NCI-H82 (cell line): ENCODE measurements around the gene TGFB1I1.
"Not testable (repeated sequence)": the region's sequence is repeated elsewhere in the genome, so short reads cannot be mapped to it uniquely, and the experiment has no call there.

Source experiments
- DNase-seq: peaks from one replicate; lab custom pipeline; 2025; lab: John Stamatoyannopoulos, UW

Gene TGFB1I1

DNA sequence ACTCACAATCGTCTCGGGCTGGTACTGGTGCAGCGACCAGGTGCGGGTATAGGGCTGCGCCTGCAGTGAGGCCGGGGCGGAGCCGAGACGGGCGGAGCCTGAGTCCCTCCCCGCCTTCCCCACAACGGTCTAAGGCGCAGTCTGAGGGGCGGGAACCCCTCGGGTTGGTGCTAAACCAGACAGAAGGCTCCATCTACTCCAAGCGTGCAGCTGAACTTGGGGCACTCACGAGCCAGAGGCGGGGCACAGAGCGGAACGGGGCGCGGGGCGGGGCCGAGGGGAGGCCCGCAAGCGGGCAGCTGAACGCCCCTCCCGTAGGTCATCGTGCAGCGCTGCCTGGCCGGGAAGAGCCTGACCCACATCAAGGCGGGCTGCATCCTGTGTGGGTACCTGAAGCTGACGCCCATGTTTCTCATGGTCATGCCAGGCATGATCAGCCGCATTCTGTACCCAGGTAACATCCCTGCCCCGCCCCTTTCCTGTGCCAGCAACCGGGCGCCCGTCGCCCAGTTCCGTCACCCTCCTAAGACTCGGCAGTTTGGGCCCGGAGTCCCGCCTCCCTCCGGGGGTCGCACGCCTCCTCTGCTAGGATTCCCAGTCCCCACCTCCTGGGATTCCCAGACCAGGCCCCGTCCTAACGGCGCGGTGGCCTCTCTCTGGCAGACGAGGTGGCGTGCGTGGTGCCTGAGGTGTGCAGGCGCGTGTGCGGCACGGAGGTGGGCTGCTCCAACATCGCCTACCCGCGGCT, 15.9 kb downstream of the TGFB1I1 start:
- peak; percentile 69 for DNase-seq

DNA sequence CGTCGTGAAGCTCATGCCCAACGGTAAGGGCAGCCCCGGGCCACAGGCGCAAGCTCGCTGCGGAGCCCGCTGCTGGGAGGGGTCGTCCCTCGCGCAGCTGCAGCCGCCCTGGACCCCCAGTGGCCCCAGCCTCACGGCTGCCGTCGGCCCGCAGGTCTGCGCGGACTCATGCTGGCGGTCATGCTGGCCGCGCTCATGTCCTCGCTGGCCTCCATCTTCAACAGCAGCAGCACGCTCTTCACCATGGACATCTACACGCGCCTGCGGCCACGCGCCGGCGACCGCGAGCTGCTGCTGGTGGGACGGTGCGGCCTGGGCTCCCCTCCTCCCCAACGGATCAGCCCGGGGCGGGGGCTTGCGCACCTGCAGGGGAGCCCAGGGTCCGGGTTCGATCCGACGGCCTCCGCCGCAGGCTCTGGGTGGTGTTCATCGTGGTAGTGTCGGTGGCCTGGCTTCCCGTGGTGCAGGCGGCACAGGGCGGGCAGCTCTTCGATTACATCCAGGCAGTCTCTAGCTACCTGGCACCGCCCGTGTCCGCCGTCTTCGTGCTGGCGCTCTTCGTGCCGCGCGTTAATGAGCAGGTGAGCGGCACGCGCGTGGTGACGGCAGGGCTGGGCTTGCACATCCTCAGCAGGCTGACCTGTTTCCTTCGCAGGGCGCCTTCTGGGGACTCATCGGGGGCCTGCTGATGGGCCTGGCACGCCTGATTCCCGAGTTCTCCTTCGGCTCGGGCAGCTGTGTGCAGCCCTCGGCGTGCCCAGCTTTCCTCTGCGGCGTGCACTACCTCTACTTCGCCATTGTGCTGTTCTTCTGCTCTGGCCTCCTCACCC, 16.7 kb downstream of the TGFB1I1 start:
- DNase-seq = no peak

DNA sequence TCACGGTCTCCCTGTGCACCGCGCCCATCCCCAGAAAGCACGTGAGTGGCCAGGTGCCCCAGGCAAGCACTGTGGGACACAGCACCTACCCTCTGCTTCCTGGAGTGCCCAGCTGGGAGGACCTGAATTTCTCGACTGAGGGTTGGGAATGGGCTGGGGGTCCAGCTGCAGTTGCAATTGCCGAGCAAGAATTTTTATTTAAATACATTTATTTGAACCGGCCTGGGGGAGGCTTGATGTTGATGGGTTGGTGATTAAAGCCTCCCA, 17.3 kb downstream of the TGFB1I1 start:
- no peak for DNase-seq

DNA sequence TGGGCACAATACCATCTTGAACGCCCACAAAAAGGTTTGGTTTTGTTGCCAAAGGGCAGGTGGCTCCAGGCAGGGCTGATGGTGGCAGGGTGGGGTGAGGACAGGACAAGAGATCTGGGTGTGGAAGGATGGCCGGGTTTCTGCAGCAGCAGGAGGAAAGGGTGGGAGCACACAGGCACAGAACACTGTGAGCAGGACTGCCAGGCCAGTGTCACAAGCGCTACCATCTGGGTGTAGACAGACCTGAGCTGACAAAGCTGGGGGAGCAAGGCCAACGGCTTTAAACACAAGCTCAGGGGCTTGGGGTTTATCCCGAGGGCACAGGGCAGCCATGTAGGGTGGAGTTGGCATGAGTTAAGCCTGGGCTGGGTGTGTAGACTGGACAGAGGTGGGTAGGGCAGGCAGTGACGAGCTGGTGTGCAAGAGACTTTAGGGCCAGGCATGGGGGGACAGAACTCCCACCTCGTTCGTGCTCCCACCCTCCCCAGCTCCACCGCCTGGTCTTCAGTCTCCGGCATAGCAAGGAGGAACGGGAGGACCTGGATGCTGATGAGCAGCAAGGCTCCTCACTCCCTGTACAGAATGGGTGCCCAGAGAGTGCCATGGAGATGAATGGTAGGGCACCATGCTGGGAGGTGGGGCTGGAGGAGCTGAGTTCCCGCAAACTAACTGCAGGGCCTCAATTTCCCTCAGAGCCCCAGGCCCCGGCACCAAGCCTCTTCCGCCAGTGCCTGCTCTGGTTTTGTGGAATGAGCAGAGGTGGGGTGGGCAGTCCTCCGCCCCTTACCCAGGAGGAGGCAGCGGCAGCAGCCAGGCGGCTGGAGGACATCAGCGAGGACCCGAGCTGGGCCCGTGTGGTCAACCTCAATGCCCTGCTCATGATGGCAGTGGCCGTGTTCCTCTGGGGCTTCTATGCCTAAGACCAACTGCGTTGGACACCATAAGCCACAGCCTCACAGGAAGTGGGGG, 17.9 kb downstream of the TGFB1I1 start:
- DNase-seq = no peak

DNA sequence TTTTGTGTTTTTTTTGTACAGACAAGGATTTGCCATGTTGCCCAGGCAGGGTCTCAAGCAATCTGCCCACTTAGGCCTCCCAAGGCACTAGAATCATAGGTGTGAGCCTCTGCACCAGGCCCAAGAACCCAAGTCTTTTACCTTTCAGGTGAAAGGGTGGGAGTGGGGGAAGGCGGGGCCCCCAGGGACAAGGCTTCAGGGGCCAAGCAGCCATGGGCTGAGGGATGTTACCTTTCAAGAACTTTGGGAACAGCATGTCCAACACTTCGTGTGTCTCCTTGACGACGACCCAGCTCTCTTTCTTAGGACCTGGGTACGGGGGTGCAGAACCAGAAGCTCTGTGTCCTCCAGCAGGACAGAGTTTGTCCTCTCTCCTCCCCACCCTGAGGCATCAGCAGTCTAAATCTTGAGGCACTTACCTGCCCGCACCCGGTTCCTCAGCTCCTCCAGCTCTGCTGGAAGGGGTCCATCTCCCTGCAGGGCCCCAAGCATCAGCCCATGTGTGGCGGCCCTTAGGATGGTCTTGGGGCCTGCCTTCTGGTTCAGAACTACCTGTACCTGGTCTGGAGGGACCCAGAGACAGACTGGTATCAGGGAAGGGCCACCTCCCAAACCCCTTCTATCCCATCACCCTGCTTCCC, 19.9 kb downstream of the TGFB1I1 start:
- DNase-seq = no peak

DNA sequence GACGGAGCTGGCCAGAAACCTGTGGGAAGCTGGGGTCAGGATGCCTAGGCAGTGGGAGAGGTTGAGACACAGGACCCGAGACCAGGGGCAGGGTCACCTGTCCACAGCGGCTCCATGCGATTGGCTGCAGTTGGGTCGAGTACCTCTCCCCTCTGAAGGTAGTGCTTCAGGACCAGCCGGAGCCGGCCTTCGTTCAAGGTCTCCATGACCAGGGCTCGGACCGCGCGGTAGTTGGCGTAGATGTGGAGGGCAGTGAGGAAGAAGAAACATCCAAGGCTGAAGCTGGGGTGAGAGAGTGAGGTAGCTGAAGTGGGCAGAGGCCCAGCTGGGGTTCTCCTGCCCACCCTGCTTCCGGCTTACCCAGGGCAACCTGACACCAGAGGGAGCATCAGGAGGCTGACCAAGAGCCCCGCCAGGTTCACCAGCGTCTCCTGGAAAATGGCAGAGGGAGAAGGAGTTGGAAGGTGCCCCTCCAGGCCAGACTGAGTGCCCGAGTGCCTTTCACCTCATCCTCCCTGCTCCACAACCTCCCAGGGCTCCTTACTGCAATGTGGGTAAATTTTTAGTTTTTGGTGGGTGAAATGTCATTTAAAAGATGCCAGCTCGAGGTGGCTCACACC, 21.7 kb downstream of the TGFB1I1 start:
- no peak for DNase-seq

DNA sequence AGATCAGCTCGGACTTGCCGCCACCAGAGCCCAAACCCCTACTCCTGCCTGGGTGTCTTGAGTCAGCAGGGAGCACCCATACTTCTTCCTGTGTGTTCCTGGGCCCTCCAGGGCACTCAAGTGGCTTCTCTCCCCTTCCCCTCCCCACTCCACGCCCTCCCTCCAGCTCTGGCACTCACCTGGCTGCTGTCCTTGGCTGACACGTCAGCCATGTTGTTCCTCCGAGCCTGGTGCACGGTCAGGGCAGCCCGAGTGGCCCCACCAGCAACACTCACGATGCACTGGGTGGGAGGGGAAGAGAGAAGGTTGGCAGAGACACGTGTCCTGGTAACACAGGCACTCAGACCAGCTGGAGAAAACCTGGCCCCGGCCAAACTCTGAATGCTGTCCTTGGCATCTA, 24.7 kb downstream of the TGFB1I1 start:
- no peak for DNase-seq

DNA sequence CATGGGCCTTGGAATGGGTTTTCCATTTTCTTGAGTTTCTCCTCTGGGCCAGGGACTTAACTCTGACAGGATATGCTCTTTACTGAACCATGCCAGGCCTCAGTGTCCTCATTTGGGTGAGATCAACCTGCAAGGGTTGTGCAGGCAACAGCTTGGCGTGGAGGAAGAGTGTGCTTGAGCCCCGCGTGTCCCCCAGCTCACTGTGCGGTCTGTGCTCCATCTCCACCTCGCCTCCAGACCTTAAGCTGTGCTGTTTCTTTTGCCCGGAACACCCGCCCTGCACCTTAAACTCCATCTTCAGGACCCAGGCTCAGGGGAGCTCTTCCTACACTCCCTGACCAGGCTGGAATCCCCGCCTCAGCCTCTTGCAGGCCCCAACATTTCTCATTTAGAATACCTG, 26.5 kb downstream of the TGFB1I1 start:
- DNase-seq = no peak

DNA sequence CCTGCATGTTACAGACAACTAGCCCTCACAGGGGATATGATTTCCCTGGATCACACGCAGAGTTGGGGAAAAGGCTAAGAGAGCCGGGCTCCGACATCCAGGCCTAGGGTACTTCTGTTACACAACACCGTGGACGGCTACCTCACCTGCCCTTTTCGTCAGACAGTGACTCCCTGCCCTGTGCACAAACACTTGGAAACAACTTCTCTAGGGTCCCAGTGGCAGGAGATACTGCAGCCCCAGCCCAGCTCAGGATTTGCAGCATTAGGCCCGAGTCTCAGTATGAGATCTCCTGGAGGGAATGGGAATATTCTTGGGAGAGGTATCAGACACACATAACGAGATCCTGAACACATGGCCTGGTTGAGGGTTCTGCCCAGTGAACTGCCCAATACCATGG, 28.0 kb downstream of the TGFB1I1 start:
- no peak for DNase-seq

DNA sequence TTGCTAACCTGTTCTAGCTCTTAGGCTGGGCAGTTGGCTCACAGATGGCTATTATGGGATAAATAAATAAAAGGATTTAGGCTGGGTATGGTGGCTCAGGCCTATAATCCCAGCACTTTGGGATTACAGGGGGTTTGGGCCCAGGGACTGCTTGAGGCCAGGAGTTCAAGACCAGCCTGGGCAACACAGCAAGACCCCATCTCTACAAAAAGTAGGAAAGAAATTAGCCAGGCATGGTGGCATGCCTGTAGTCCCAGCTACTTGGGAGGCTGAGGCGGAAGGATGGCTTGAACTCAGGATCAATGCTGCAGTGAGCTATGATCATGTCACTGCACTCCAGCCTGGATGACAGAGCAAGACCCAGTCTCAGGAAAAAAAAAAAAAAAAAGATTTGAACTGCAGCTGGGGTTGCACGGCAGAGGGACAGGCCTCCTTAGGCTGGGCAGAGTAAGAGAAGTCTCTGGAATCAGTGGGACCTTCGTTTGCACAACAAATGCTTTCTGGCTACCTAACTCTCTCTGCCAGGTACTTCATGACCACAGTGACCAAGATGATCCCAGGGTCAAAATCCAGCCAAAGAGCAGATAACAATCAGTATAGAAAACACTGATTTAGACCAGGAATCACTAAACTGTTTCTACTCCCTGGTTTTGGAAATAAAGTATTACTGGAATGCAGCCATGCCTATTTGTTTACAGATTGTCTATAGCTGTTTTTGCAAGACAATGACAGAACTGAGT, 29.4 kb downstream of the TGFB1I1 start:
- peak; percentile 70 for DNase-seq

DNA sequence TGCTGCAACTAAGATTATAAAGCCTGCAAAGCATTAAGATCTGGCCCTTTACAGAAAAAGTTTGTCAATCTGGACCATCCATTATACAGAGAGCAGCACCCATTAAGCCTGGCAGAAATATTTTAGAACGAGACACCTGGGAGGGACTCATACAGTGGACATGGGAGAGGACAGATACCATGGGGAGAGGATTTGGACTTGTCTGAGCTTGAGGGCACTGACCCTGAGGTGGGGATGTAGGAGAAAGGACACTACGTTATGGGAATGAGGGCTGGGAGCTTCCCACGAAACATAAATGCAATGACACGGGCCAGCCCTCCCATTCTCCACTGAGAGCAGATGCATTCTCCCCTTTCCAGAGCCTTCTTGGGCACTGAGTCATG, 30.0 kb downstream of the TGFB1I1 start:
- DNase-seq = no peak

DNA sequence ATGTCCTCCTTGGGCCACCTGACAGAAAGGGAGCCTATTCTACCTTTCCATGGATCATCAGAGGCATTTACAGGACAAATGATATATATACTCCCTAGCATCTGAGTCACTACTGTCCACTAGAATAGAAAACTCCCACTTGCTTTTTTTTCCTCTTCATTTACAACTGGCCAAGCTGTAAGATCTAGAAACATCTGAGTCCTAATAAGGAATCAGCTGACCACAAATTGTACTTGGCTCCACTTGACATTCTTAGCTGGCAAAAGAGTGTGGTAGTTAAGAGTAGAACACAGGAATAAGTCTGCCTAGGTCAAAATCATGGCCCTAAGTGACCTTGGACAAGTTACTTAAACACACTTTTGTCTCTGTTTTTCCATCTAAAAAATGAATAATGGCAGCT, 31.0 kb downstream of the TGFB1I1 start:
- no peak for DNase-seq

DNA sequence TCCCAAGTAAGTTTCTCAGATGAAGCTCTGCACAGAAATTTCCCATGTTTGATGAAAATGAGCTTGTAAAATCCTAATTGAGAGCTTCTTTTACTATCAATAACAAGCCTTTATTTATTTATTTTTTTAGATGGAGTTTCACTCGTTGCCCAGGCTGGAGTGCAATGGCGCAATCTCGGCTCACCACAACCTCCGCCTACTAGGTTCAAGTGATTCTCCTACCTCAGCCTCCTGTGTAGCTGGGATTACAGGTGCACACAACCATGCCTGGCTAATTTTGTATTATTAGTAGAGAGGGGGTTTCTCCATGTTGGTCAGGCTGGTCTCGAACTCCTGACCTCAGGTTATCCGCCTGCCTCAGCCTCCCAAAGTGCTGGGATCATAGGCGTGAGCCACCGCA, 31.6 kb downstream of the TGFB1I1 start:
- DNase-seq = not testable (repeated sequence)

DNA sequence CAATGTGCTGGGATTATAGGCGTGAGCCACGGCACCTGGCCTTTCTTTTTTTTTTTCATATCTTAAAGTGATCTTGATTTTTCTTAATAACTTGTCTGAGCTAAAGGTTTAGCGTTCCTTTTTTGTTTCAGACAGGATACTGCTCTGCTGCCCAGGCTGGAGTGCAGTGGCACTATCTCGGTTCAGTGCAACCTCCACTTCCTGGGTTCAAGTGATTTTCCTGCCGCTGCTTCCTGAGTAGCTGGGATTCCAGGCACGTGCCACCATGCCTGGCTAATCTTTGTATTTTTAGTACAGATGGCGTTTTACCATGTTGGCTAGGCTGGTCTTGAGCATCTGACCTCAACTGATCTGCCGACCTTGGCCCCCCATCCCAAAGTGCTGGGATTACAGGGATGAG, 32.2 kb downstream of the TGFB1I1 start:
- DNase-seq = no peak

DNA sequence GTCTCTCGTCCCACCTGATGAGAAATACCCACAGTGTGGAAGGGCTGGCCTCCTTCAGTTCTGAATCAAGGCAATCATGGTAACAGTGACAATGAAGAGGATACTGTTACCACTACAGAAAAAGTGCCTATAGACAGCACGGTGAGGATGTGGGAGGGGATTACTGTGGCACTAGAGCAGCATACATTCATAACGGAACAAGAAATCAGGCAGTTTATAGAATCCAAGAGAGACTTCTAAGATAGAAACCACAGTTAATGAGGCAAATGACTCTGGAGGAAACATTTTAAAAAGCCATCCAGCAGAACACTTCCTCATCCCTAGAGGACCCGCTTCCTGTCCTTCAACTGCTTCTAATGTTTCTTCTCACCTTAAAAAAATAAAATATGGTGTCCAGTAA, 33.5 kb downstream of the TGFB1I1 start:
- no peak for DNase-seq

DNA sequence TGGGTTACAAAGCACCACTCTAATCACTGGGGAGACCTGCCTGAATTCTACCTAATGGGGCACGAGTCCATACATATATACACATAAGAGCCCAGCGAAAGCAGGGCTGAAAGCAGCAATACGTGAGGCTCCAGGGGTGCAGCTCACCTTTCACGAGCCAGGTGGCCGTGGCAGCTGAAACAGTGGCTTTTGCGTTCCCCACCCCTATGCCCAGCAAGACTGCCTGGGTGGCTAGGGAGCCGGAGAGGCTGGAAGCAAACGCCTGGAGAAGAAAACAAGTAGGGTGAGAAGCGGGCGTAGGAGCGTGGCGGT, 35.6 kb downstream of the TGFB1I1 start:
- no peak for DNase-seq

DNA sequence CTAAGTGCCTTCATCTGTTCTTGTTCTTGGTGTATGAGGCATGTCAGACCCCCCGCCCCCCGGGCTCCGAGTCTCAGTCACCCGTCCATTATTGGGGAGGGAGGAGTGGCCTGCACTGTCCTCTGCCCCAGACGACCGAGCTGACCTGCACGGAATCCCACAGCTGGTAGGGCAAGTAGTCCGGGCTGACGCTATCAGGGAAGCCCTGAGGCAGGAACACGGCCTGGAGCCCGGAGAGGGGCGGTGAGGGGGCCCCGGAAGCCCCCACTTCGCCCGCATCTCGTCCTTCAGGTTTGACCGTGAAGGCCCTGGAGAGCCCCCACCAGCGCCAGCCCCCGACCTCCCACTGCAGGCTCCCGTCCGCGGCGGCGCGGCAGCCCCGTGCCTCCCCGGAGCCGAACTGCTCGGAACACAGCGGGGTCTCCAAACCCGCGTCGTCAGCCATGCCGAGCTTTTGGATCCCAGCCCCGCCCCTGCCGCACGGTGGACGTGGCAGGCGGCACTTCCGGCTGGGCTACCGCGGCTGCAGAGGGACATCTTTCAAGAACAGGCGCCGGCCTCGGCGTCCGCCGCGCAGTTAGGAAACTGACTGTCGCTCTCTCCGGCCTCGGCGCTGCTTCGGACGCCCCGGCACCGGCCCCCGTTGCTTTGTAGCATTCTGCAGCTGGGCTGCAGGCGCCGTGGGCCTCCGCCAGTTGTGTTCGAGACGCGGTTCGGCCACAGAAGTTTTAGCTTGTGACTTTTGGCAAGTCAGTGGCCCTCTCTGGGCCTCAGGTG, 36.2 kb downstream of the TGFB1I1 start, which contains the start of gene RUSF1:
RUSF1 (minus strand) TSS at position 463 of the 777 bp plus-strand sequence; CDS start at position 445, 18 bp downstream.
- DNase-seq = peak; percentile 85

DNA sequence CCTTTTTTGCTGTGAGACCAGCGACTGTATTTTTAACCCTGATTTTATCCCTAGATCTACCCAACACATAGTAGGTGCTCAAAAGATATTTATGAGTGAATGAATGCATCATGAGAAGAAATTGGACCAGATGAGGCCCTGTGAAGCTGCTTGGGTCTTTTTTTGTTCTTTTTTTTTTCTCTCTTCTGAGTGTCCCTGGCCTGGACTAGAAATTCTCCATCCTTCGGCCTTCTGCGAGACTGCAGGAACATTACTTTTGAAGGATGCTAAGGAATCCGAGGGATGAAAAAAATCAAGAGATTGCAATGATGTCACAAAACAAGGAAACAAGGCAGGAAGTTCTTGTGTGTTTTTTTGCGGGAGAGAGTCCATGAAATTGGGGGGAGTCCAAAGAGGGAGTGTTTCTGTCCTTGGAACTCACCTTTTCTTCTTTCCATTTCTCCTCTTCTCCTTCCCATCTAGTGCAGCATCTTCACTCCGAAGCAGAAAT, 36.8 kb downstream of the TGFB1I1 start:
- no peak for DNase-seq

DNA sequence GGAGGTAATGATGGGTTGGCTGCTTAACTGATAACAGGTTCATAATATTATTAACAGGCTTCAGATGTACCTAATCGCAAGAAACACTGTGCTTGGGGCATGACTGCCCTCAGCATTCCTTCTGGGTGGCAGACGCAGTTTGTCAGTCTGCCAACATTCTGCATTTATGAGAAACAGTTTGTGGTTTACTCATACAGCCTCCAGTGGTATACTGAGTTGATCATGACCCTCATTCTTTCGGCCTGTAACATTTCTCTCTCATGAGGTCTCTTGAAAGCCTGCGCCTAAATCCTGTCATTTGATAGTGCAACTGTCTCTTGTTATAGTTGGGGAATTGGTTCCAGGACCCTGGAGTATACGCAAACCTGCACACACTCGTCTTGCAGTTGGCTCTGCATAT, 41.2 kb downstream of the TGFB1I1 start:
- DNase-seq = no peak

DNA sequence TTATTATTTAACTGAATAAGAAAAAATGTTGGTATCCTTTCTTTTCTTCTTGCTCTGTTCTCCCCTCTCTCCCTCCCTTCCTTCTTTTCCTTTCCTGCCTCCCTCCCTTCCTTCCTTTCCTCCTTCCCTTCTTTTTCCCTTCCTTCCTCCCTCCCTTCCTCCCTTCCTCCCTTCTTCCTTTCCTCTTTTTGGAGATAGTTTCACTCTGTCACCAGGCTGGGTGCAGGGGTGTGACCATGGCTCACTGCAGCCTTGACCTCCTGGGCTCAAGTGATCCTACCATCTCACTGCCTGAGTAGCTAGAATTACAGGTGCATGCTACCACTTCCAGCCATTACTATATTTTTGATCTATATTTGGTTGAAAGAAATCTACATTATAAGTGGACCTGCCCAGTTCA, 41.9 kb downstream of the TGFB1I1 start:
- DNase-seq = no peak
